ENCODE data around the gene SLC25A17. TPM values are rescaled to one million over a fixed set of nuclear protein-coding genes. Genes with fewer than 3 reads are reported as not detected.
A peak's percentile ranks its signal among the peaks of the same experiment; 100 is the strongest.
"Not testable (repeated sequence)": the region's sequence is repeated elsewhere in the genome, so short reads cannot be mapped to it uniquely, and the experiment has no call there.

SLC25A17 gene
- total RNA-seq, 2 donors from 2014 or later: 24.6 to 27.8 TPM

DNA sequence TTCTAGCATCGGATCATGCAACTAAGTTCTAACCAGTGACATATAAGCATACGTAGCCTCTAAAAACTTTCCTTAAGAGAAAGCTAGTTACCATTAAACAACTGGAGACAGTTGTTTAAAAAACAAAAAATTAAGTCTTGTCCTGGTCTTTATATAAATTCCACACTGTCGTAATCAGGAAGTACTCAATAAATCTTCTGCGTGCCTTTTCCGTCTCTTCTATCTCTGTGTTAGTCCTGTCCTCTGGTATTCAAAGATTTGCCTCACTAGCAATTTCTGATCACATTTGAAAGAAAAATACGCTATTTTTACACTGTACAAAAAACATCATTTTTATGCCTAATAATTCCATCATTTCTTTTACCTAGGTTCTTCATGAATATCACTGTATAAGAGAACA, 10.0 kb upstream of the SLC25A17 start:
- DNase-seq (ENCODE audit: low spot score in 2 of 2): no peak
- H3K36me3 Mint-ChIP-seq: peaks cover 5 to 6% of the 10 kb centered on the region in 2 donors
- no peak for ATAC-seq
- H3K9me3 Mint-ChIP-seq: no peaks in the 10 kb centered on the region
- no peak overlapping the region for H3K27ac Mint-ChIP-seq

DNA sequence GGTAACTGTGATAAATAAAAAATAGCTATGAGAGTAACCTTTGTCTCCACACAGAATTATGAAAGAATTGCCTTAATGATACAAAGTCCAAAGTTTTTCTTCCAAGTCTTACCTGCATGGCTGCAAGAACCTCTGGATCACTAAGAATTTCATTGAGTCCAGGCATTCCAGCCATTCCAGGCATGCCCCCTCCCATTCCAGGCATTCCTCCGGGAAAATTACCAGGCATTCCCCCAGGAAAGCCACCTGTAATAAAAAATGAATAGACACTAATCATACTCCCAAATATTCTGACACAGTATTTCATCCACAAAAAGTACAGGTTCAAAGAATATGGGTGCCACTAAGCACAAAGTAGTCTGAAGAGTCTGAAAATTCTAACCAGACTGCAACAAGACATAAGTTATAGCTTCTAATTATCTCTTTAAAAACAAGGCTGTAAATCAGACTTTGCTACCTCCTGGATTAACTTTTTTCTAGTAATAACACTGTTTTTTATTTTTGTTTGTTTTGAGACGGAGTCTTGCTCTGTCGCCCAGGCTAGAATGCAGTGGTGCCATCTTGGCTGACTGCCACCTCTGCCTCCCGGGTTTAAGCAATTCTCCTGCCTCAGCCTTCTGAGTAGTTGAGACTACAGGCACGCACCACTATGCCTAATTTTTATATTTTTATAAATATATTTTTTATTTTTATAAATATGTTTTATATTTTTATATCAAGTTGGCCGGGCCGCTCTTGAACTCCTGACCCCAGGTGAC, 8.0 kb upstream of the SLC25A17 start:
- no peak for DNase-seq (ENCODE audit: low spot score in 2 of 2)
- Mint-ChIP-seq H3K36me3 (peaks cover 5 to 6% of the 10 kb centered on the region in 2 donors), H3K27ac (peak overlapping the region in 1 of 2 donors; percentile 14), H3K9me3 (no peaks in the 10 kb centered on the region)
- no peak for ATAC-seq

GRCh38 chr22:40826292-40826691, 7.1 kb upstream of the SLC25A17 start:
- not testable (repeated sequence) for DNase-seq (ENCODE audit: low spot score in 2 of 2); H3K27ac Mint-ChIP-seq; H3K36me3 Mint-ChIP-seq; ATAC-seq; H3K9me3 Mint-ChIP-seq

GRCh38 chr22:40823426-40823825, 4.3 kb upstream of the SLC25A17 start:
- Mint-ChIP-seq H3K27ac (no peak overlapping the region), H3K9me3 (no peaks in the 10 kb centered on the region), H3K36me3 (peaks cover 6% of the 10 kb centered on the region in 2 donors)
- no peak for DNase-seq (ENCODE audit: low spot score in 2 of 2)
- no peak for ATAC-seq

DNA sequence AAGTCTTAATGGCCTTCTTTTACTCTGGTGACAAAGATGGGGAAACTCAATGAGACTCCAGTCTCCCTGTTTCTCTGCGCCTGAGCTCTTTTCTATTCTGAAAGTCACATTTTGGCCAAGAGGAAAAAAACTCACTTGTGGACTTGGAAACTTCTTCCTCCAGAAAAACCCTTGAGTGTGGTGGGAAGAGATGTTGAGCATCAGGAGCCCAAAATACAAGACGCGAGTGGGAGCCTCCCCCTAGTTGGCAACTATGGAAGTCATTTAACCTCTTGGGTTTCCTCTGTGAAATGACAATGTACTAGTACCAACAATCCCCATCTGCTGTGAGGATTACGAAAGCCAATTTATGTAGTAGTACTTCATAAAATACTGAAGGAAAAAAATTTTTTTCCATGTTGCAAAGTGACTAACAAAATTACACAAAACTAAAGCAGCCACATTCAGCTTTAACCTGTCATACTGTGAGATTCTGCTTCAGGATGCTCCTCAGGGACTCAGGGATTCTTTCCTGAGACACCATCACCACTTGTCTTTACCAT, 524 bp upstream of the SLC25A17 start:
- Mint-ChIP-seq H3K27ac (peak overlapping the region; percentile 44 to 97), H3K9me3 (no peaks in the 10 kb centered on the region), H3K36me3 (peaks cover 21 to 26% of the 10 kb centered on the region in 2 donors)
- DNase-seq (ENCODE audit: low spot score in 2 of 2) (no peak), ATAC-seq (peak in 1 of 2 donors; percentile 20)

DNA sequence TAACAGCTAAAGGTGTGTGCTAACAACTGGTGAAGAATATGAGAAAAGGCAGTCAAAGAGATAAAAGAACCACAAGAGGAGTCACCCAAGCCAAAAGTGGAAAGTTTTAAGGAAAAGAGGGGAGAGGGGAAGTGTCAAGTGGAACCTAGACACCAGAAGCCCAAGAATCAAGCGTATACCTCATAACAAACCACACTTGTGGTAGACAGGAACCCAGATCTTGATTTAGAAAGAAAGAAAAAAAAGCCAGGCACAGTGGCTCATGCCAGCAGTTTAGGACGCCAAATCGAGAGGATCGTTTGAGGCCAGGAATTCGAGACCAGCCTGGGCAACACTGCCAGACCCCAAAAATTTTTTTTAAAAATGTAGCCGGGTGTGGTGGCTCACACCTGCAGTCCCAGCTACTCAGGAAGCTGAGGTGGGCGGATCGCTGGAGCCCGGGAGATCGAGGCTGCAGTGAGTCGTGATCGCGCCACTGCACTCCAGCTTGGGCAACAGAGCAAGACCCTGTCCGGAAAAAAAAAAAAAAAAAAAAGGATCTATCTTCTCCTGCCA, 877 bp downstream of the SLC25A17 start:
- H3K9me3 Mint-ChIP-seq: no peaks in the 10 kb centered on the region
- H3K27ac Mint-ChIP-seq: peak overlapping the region; percentile 97
- peak in 1 of 2 donors; percentile 33 for ATAC-seq
- peak in 1 of 2 donors; percentile 5 for DNase-seq (ENCODE audit: low spot score in 2 of 2)
- peaks cover 21 to 26% of the 10 kb centered on the region in 2 donors for H3K36me3 Mint-ChIP-seq

- Mint-ChIP-seq H3K36me3 (peaks cover 21 to 26% of the 10 kb centered on the region in 2 donors), H3K27ac (peak overlapping the region; percentile 40 to 97), H3K9me3 (no peaks in the 10 kb centered on the region)
- ATAC-seq: no peak
- no peak for DNase-seq (ENCODE audit: low spot score in 2 of 2)
Measured at GRCh38 chr22:40817737-40818136, 1.4 kb downstream of the SLC25A17 start.

- peaks cover 18 to 30% of the 10 kb centered on the region in 2 donors for H3K36me3 Mint-ChIP-seq
- no peak overlapping the region for H3K27ac Mint-ChIP-seq
- ATAC-seq (no peak), DNase-seq (ENCODE audit: low spot score in 2 of 2) (no peak)
- no peaks in the 10 kb centered on the region for H3K9me3 Mint-ChIP-seq
Measured at GRCh38 chr22:40813912-40814315, 5.2 kb downstream of the SLC25A17 start.

- H3K36me3 Mint-ChIP-seq: peaks cover 0 to 5% of the 10 kb centered on the region in 2 donors
- ATAC-seq (no peak), DNase-seq (ENCODE audit: low spot score in 2 of 2) (no peak)
- H3K27ac Mint-ChIP-seq: no peak overlapping the region
- H3K9me3 Mint-ChIP-seq: no peaks in the 10 kb centered on the region
Measured at GRCh38 chr22:40808018-40808841, 10.9 kb downstream of the SLC25A17 start.

DNA sequence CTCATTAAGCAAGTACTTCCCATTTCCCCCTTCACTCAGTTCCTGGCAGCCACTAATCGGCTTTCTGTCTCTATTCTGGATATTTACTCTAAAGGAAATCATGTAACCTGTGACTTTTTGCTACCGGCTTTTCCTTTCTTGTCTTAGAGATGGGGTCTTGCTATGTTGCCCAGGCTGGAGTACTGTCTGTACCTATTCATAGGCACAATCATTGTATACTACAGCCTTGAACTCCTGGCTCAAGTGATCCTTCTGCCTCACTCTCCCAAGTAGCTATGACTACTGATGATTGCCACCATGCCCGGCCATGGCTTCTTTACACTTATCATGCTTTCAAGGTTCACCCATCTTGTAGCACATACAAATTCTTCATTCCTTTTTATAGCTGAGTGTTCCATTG, 12.4 kb downstream of the SLC25A17 start:
- no peak for ATAC-seq
- no peak for DNase-seq (ENCODE audit: low spot score in 2 of 2)
- H3K9me3 Mint-ChIP-seq: no peaks in the 10 kb centered on the region
- H3K36me3 Mint-ChIP-seq: no peaks in the 10 kb centered on the region
- H3K27ac Mint-ChIP-seq: no peak overlapping the region

DNA sequence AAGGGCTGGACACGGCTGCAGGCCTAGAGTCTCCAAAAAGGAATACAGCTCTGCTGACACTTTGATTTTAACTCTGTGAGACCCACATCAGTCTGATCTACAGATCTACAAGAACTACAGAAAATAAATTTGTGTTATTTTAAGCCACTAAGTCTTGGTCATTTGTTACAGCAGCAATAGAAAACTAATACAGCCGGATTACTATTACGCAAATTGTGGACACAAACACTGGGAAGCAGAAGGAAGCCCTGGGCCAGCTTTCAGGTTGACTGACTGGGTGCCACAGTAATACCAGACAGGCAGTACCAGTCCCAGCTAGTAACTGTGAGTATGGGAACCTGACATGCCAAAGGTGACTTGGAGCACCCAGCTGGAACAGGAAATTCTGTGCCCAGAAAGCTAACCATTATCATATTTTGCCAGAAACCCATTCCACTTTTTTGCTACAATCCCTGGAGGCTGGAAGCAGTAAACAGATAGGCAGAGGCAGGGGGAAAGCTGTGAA, 13.4 kb downstream of the SLC25A17 start:
- Mint-ChIP-seq H3K36me3 (no peaks in the 10 kb centered on the region), H3K27ac (no peak overlapping the region), H3K9me3 (no peaks in the 10 kb centered on the region)
- DNase-seq (ENCODE audit: low spot score in 2 of 2) (no peak), ATAC-seq (no peak)

- no peak for ATAC-seq
- H3K27ac Mint-ChIP-seq: peak overlapping the region in 1 of 2 donors; percentile 29
- H3K9me3 Mint-ChIP-seq: no peaks in the 10 kb centered on the region
- H3K36me3 Mint-ChIP-seq: no peaks in the 10 kb centered on the region
- no peak for DNase-seq (ENCODE audit: low spot score in 2 of 2)
Measured at GRCh38 chr22:40805239-40805638, 13.9 kb downstream of the SLC25A17 start.

DNA sequence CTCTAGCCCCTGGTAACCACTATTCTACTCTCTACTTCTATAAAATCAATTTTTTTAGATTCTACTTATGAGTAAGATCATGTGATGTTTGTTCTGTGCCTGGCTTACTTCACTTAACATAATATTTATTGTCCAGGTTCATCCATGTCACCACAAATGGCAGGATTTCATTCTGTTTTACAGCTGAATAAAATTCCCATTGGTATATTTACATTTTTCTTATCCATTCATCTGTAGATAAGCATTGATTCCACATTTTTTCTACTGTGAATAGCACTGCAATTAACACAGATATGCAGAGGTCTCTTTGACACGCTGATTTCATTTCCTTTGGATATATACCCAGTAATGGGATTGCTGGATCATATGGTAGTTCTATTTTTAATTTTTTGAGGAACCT, 15.8 kb downstream of the SLC25A17 start:
- ATAC-seq (no peak), DNase-seq (ENCODE audit: low spot score in 2 of 2) (no peak)
- Mint-ChIP-seq H3K9me3 (no peaks in the 10 kb centered on the region), H3K36me3 (no peaks in the 10 kb centered on the region), H3K27ac (peak overlapping the region in 1 of 2 donors; percentile 56)

DNA sequence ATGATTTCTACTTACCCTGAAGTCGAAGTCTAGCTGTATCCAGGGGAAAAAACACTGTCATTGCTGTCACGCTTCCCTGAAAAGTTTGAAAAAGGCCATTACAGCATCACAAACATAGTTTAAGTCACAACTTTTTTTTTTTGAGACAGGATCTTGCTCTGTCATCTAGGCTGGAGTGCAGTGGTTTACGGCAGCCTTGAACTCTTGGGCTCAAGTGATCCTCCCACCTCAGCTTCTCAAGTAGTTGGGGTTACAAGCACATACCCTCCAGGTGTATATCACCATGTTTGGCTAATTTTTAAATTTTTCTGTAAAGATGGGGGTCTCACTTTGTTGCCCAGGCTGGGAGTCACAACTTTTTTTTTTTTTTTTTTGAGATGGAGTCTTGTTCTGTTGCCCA, 20.1 kb downstream of the SLC25A17 start:
- no peaks in the 10 kb centered on the region for H3K36me3 Mint-ChIP-seq
- ATAC-seq: no peak
- H3K27ac Mint-ChIP-seq: no peak overlapping the region
- no peaks in the 10 kb centered on the region for H3K9me3 Mint-ChIP-seq
- DNase-seq (ENCODE audit: low spot score in 2 of 2): no peak

DNA sequence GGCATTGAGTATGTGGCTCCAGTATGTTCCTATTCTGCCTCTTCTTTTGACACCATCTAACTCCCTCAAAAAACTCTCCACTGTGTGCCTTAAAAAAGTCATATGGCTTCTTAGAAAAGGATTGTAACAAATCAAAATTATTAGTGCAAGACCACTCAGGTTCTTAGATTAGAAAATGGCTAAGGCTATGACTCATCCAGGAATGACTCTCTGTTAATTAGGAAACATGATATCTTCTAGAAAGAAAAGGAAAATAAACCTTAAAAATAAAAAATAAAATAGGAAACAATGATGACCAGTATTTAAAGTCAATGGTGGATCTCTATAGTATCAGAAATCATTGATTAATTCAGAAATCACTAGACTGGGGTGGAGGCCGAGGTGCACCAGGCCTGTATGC, 21.7 kb downstream of the SLC25A17 start:
- Mint-ChIP-seq H3K36me3 (no peaks in the 10 kb centered on the region), H3K27ac (no peak overlapping the region)
- DNase-seq (ENCODE audit: low spot score in 2 of 2): no peak

GRCh38 chr22:40792451-40792850, 26.7 kb downstream of the SLC25A17 start:
- Mint-ChIP-seq H3K36me3 (peaks cover 0 to 29% of the 10 kb centered on the region in 2 donors), H3K9me3 (no peaks in the 10 kb centered on the region), H3K27ac (no peak overlapping the region)
- ATAC-seq (no peak), DNase-seq (ENCODE audit: low spot score in 2 of 2) (no peak)

More for the DNA sequence above, 21.7 kb downstream of the SLC25A17 start:
- no peak for ATAC-seq
- no peaks in the 10 kb centered on the region for H3K9me3 Mint-ChIP-seq

DNA sequence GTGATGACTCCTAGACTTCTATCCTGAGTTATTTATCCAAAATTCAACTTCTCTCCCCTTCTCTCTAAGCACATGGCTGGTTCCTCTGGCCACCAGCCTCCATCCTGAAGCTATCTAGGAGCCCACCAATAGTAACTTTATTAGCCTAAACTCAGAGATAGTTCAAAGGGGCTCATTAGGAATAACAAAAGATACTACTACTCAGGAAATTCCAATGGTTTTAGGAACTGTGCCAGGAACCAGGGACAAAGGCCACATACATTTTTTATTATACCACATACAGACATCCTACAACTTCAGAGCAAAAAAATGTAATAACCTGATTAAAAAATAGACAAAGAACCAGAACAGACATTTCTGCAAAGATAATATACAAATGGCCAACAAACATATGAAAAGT, 27.9 kb downstream of the SLC25A17 start:
- Mint-ChIP-seq H3K27ac (no peak overlapping the region), H3K36me3 (peaks cover 6 to 29% of the 10 kb centered on the region in 2 donors), H3K9me3 (no peaks in the 10 kb centered on the region)
- DNase-seq (ENCODE audit: low spot score in 2 of 2) (no peak), ATAC-seq (no peak)

Data from activated naive CD4-positive, alpha-beta T cell treated with anti-CD3 and anti-CD28 coated beads, Interleukin-2, amount 50 U/mL, for 72 hours (primary cell).